Muscle of arm (tissue), 12 donors: ENCODE data around the gene CDKN2AIPNL. TPM values are rescaled to one million over a fixed set of nuclear protein-coding genes. Genes with fewer than 3 reads are reported as not detected.
A peak's percentile ranks its signal among the peaks of the same experiment; 100 is the strongest.
"Not testable (repeated sequence)": the region's sequence is repeated elsewhere in the genome, so short reads cannot be mapped to it uniquely, and the experiment has no call there.

Source experiments
- DNase-seq: peaks from one replicate; pipeline ENCODE4 v3.0.0-alpha.2; 2013
- polyA plus RNA-seq, 12 donors: library from polyadenylated mRNA; unstranded; fragments of 120-200 nt; gene quantifications; one replicate each; pipeline ENCODE4 v1.2.1, GENCODE V29; 2013; ENCODE audit not compliant: insufficient read length in 12 of 12

CDKN2AIPNL gene
- polyA plus RNA-seq, 12 donors, result 18.8 to 34.4 (median 26.1) TPM; not detected in 1

DNA sequence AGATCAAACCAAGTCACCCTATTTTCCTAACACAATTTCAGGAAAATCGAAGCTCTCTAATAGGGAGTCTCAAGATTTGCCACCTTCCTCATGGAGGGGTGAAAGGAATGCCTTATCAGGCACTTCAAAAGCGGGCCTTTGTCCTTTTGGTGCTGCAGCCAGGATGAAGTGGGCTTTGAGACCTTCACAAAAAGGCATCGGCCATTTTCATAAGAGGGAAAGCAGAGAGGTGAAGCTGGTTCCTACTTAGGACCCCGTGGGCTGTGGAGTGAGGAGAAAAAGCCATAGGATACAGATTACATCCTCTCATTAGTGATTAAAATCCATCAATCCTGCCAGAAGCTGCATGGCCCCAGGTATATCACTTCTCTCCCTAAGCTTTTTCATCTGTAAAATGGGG, 859 bp downstream of the CDKN2AIPNL start:
- no peak for DNase-seq

DNA sequence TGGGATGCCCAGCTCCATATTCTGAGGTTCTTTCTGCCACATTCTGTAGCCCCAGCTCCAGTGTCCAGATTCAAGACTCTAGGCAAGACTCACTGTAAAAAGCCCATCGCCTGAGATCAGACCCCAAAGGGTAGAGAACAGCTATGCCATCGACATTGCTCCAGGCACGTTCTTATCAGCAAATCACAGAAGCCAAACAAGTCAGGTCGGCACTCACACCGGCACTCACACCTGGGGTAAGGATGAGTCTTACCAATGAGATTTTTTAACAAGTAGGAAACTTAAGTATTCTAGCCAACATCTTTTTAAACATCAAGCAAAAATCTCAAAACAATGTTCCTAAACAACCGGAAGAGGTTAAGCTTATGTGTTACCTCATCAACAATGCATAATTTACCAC, 2.4 kb downstream of the CDKN2AIPNL start:
- DNase-seq, result no peak

DNA sequence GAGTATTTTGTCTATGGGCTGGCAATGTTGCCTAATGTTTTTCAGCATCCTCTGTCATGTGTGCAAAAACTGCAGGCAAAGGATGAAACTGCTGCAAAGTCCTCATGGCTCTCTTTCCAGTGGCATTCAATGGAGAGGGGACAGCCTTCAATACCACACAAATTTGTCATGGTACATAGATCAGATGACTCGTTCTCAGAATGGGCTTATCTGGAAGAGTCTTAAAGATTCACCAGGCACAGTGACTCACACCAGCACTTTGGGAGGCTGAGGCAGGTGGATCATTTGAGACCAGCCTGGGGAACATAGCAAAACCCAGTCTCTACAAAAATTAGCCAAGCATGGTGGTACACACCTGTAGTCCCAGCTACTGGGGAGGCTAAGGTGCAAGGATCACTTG, 5.3 kb downstream of the CDKN2AIPNL start:
- DNase-seq, result no peak

DNA sequence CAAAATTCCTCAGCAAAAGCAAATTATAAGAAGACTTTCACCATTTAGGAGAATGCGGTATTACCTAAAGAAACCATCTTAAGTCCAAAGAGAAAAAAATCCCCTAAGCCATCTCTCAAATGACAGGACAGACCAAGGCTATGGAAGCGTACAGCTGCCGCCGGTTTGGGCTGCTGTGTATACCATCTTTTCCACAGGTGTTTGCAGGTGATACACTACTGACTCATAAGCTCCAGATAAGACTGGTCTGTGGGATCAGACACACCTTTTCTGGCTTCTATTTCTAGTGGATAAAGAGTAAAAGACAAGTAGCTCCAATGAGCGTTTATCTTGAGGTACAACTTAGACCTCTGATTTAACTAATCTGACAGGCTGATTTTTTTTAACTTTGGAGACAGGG, 7.7 kb downstream of the CDKN2AIPNL start:
- no peak for DNase-seq

DNA sequence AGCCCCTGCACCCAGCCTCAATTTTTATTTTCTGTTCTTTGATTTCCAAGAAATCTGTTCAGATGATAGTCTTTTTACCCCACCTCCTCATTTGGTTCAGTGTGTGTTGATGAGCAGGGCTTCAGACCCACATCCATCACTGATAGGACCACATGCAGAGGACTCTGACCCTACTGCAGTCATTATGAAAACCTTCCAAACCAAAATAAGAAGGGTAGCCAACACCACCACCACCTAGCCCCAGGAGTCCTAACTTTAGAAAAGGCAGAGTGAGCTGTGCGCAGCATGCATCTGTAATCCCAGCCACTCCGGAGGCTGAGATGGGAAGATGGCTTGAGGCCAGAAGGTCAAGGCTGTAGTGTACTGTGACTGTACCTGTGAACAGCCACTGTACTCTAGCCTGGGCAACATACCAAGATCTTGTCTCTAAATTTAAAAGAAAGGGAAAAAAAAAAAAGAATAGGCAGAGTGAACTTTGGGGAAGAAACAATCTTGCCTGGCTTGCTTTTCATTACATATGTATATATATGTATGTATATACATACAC, 13.0 kb downstream of the CDKN2AIPNL start:
- no peak for DNase-seq

DNA sequence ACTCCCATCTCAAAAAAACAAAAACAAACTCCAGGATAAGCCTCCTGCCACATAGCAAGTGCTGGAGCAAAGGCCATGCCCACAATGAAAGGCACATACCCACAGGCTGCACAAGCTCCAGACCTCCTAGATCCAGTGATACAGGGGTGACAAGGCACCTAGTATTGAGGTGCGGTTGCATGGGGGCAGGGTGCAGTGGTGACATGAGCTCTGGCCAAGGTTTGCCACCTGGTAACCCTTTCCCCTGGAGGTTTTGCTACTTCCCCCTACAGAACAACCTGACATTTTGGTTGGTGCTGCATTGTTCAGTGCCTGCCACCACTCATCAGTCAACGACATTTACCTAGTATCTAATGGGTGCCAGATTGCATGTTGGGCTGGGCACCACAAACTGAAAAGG, 14.5 kb downstream of the CDKN2AIPNL start:
- DNase-seq, result no peak

DNA sequence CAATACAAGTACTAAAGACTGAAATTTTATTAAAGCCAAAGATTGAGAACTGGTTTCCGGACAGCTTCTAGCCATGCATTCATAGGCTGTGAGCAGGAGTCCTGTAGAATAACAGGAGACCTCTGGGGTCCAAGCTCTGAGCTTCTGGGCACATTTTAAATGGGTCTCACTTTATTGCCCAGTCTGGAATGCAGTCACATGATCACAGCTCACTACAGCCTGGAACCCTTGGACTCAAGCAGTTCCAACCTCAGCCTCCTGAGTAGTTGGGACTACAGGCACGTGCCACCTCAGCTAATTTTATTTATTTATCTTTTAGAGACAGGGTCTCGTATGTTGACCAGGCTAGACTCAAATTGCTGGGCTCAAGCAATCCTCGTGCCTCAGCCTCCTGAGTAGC, 15.4 kb downstream of the CDKN2AIPNL start:
- no peak for DNase-seq

DNA sequence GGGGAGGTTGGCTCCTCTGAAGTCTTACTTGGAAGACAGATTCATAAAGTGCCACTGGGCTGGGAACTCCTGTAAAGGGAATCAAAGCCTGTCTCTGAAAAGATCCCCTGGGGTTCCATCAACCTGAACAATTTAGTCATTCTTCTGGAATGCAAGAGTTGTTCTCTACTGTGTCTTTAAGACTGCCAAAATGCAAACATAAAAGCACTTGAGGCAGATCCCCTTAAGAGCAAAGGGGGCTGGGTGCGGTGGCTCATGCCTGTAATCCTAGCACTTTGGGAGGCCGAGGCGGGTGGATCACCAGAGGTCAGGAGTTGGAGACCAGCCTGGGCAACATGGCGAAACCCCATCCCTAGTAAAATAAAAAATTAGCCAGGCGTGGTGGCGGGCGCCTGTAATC, 16.7 kb downstream of the CDKN2AIPNL start:
- no peak for DNase-seq

DNA sequence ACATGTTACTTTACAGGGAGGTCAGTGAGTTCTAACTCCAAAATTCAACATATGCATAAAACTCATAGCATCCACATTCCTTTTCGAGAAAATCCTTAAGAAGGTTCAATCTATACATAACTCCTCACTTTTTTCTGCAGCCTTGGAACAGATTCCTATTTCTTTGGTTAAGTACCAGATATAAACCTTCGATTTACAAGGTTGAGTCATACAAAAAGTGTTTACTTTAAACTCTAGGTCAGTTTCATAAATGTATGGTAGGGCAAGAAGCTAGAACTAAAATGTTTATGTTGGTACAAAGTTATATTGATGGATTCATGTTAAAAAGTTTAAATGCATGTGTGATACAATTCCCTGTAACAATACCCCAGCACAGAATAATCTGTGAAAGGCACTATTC, 19.4 kb downstream of the CDKN2AIPNL start:
- no peak for DNase-seq

DNA sequence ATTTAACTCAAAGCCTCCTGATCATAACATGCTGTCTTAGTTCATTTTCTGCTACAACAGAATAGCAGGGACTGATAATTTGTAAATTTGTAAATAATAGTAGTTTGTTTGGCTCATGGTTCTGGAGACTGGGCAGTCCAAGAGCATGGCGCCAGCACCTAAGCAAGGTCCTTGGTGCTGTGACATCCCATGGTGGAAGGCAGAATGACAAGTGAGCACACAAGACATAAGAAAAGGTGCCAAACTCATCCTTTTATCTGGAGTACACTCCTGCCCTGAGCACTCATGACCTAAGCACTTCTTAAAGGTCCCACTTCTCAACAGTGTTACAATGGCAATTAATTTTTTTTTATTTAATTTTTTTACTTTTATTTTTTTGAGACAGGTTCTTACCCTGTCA, 24.2 kb downstream of the CDKN2AIPNL start:
- no peak for DNase-seq

DNA sequence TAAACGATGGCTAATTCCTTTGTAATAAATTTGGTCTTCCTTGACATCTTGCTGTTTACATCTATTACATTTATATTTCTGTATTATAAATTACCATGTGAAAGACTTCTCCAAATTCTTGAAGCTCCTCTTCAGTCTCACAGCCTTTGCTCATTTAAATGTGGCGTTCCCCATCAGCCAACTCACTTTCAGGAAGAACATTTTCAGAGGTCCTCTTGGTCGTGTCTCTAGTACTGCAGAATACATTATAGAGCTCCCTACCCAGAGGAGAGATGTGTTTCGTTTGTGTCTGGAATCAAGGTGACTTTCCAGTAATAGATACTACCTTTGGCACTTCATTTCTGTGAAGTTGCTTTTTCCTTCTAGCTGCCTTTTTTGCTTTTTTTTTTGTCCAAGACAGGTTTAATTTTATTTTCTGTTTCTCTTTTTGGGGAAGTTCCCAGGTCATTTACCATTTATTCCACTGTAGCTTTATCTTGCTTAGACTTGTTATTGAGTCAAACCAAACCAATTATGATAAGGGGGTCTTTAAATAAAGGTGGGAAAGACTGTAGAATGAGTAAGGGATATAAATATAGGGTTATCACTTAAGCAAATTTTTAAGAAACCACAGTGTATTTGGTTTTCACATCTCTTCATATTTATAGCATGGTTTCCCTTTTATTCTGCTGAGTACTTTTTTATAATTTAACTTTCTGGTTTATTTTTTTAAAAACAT, 27.5 kb downstream of the CDKN2AIPNL start:
- no peak for DNase-seq

DNA sequence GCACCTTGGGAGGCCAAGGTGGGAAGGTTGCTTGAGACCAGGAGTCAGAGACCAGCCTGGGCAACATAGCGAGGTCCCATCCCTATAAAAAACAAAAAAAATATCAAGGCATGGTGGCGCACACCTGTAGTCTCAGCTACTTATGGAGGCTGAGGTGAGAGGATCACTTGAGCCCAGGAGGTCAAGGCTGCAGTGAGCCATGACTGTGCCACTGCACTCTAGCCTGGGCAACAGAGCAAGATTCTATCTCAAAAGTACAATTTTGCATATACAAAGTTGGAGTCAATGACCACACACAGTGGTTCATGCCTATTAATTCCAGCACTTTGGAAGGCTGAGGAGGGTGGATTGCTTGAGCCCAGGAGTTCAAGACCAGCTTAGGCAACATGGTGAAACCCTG, 29.5 kb downstream of the CDKN2AIPNL start:
- DNase-seq, result not testable (repeated sequence)

DNA sequence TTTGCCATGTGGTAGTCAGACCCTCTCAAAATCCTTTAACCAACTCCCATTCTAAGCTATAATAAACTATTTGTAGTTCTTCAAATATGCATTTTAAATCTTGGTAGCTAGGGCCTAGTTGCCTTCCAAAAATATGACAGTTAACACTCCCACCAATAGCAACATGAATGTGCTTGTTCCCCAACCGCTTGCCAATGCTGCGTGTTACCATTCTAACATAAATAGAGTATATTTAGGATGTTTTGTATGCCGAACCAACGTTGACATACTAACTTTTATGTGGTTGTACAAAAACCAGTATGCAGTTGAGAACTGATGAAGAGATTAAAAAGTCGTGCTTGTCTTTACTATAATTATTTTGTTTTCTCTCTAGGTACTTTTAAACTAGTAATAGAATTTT, 31.3 kb downstream of the CDKN2AIPNL start:
- DNase-seq, result no peak

DNA sequence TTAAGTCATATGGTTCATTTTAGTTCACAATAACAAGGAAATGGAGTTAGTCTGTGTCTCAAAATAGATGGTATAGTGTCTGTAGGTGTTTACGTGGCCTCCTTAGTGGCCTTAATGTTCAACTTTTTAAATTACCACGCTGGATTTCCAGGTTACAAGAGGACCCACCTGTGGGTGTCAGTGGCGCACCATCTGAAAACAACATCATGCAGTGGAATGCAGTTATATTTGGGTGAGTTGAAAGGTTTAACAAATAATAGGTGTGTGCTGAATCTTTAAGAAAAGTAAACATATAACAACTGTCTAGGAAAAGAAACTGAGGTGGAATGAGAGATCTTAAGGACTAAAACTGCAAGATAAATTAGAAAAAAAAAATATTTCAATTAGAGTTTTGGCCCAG, 37.4 kb downstream of the CDKN2AIPNL start:
- DNase-seq, result no peak

DNA sequence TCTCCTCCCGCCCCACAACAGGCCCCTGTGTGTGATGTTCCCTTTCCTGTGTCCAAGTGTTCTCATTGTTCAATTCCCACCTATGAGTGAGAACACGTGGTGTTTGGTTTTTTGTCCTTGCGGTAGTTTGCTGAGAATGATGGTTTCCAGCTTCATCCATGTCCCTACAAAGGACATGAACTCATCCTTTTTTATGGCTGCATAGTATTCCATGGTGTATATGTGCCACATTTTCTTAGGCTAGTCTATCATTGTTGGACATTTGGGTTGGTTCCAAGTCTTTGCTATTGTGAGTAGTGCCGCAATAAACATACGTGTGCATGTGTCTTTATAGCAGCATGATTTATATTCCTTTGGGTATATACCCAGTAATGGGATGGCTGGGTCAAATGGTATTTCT, 38.0 kb downstream of the CDKN2AIPNL start:
- DNase-seq, result not testable (repeated sequence)

DNA sequence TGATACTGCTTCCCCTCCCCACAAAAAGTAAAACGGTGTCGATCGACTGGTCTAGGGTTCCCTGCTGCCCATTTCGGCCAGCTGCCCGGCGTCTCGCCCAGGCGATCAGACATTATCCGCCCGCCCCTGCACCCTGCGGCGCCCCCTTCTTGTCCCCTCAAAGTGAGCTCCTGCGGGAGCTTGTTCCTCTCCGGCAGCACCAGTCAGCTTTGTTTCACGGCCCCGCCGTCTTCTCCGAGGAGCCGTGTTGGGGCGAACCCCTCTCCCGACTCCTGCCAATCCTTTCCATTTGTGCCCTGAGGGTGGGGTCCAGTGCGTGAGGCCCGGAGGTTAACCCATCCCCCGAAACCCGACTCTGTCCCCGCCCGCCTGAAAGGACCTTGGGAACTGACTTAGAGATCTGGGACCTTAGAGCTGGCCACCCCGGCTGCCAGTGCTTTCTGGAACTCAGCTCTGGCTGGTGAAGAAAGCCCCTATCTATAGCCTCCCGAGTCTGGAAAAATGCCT, 39.8 kb downstream of the CDKN2AIPNL start:
- DNase-seq, result peak; percentile 46

DNA sequence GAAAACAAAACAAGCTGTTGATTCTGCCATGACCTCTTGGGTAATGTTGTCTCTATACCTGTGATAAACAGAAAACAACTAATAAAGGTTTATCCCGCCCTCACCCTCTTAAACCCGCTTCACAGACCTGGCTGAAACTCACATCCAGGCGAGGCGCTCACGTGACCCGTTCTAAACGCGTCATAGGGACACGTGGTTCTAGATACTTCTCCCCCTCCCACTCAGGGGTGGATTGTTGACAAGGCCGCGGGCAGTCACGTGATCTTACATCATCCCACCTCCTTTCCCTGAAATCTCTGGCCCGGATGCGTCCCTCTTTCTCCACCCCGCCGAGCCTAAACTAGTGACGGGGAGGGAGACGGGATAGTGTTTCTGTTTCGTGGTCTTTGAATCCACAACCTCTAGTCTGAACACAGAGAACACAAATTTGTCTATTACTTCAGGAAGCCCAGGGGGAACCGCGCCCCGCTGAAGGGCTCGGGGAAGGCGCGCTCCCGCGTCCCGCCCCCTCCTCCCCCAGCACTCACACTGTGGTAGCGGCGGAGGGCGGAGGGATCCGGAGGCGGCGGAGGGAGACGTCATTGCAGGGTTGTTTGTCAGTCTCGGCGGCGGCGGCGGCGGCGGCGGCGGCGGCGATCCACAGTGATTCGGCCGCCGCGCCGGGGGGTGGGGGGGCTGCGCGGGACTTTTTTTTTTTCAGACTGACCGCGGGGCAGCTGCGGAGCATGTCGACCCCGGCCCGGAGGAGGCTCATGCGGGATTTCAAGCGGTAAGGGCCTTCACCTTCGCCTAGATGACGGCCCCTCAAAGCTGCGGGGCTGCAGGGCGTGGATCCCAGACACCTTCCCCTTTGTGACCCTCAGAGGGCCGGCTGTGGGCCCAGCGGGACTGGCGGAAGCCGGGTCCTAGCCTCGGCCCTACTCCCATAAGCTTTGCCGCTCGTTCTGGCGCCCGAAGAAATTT, 40.5 kb downstream of the CDKN2AIPNL start, which contains the start of gene UBE2B:
UBE2B (plus strand) TSS at position 699 of the 963 bp plus-strand sequence; CDS start at position 726, 27 bp downstream.
- peak; percentile 99 for DNase-seq

DNA sequence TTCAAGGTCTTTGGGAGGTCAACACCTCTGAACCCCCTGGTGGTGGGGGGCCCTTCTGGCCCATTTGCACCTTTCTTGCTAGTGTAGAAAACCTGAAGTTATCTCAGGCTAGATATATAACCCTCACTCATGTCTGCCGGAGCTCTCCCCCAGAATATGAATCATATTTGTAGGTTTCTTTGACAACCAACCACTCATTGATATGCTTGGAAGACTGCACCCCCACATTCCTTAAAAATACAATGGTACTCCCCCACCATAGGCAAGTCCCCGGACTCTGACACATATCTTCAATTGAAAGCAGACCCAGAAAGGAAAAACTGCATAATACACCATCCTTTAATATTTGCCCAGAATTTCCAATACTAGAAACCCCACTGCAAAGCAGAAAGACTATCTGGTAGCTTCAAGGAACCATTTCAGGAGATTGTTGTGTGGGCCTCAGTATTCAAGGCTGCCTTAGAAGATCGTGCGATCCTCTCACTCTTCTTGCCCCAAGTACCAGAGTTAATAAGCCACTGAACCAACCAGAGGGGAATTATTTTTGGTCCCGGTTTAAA, 41.3 kb downstream of the CDKN2AIPNL start:
- DNase-seq, result no peak

DNA sequence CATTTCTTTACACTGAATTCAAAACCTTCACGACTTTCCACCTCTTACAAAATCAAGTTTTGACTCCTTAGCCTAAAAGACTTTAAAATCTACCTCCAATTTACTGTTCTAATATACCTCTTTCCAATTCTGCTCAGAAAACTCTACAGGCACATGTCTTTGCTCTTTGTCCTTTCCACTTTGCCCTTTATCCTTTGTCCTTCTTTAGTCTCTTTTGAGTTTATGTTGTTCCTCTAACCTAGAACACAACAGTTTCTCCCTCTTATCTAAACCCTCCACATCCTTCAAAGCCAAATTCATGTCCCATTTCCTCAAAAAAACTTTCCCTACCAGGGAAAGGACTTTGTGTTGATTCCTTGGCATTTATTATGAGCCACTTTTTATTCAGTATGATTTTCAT, 46.1 kb downstream of the CDKN2AIPNL start:
- no peak for DNase-seq

DNA sequence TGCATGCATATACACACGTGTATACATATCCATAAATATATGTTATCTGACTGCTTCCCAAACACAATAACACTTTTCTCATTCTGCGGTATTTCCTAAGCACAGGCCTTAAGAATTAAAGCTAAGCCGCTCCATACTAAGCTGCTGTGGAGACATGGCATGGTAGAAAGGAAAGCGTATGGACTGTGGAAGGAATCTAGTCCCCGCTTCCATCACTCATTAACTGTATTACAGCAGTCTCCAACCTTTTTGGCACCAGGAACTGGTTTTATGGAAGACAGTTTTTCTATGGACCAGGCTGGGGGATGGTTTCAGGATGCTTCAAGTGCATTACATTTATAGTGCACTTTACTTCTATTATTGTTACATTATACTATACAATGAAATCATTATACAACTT, 56.0 kb downstream of the CDKN2AIPNL start:
- no peak for DNase-seq
